BLaER1 (cell line): ENCODE results near the gene EXOSC7.
A peak's percentile ranks its signal among the peaks of the same experiment; 100 is the strongest.

ENCODE experiments used
- H3K27ac ChIP-seq: shearing (Covaris generic); formaldehyde crosslinking; 2 replicates; pipeline ENCODE4 v1.8.1; 2022
- H3K27me3 ChIP-seq: shearing (Covaris generic); formaldehyde crosslinking; 2 replicates; pipeline ENCODE4 v1.8.1; 2022
- H3K36me3 ChIP-seq: shearing (Covaris generic); formaldehyde crosslinking; 2 replicates; pipeline ENCODE4 v1.8.1; 2022
- H3K4me1 ChIP-seq: shearing (Covaris generic); formaldehyde crosslinking; 2 replicates; pipeline ENCODE4 v1.8.1; 2022
- H3K4me2 ChIP-seq: shearing (Covaris generic); formaldehyde crosslinking; 2 replicates; pipeline ENCODE4 v1.8.1; 2022
- H3K4me3 ChIP-seq: shearing (Covaris generic); formaldehyde crosslinking; 2 replicates; pipeline ENCODE4 v1.8.1; 2022
- H3K9ac ChIP-seq: shearing (Covaris generic); formaldehyde crosslinking; 2 replicates; pipeline ENCODE4 v1.8.1; 2022
- H3K9me3 ChIP-seq: shearing (Covaris generic); formaldehyde crosslinking; 2 replicates; pipeline ENCODE4 v1.8.1; 2022
- H4K20me1 ChIP-seq: shearing (Covaris generic); formaldehyde crosslinking; 2 replicates; pipeline ENCODE4 v1.8.1; 2022
- Cebpa-rat ChIP-seq: shearing (Covaris generic); IDR thresholded peaks from 2 replicates; pipeline ENCODE4 v1.8.1; 2022

Gene EXOSC7

DNA sequence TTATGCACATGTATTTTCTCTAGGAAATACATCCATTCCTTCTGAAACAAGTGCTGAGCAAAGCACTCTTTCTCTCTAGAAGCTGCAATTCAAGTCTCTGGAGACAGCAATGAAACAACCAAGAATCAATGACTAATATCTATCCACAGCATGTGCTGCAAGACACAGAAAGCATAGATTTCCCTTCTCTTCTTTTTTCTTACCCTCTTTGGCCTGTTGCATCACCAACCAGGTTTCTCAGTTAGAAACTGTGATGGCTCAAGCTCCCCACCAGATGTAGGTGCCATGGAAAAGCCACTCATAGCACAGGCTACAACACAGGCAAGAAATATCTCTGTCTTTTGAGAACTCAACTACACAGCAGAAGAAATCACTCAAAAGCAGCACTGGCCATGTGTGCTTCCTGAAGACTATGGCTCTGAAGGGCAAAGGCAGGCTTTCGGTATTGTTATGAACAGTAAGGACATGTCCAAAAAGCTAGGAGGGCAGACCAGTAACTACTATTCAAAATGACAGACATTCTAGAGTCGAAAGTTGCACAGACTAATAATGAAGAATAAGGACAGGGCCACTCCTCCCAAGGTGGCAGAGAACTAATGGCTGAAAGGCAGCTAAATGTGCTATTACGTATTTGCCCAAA lies 15.5 kb upstream of the EXOSC7 start:
- peaks cover 35% of the 10 kb centered on the region for H3K4me1 ChIP-seq
- H3K4me3 ChIP-seq = no peak overlapping the region
- no peak overlapping the region for H3K27ac ChIP-seq

DNA sequence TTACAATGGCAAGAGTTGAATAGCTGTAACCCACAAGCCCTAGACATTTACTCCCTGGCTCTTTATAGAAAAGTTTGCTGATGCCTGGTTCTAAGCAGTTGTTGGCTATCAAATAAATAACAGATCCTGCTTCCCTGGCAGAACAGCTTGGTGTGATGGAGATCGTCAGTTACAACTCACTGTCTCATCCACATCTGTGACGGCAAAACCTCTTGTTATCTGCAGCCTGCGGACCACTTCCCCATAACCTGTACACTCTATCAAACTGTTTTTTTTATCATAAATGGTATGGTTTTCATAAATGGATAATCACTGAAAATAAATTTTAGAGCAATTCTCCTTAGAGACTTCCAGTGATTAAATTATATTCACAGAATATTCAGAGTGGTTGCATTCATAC lies 14.2 kb upstream of the EXOSC7 start:
- Histone ChIP-seq H3K27me3 (no peaks in the 10 kb centered on the region), H3K4me1 (peaks cover 30% of the 10 kb centered on the region), H3K36me3 (peaks cover 35% of the 10 kb centered on the region), H4K20me1 (peaks cover 93% of the 10 kb centered on the region), H3K9me3 (no peaks in the 10 kb centered on the region), H3K4me2 (peak overlapping the region; percentile 39), H3K9ac (no peak overlapping the region), H3K27ac (no peak overlapping the region), H3K4me3 (no peak overlapping the region)
- no peak for TF ChIP-seq Cebpa-rat

More for the DNA sequence above, 15.5 kb upstream of the EXOSC7 start:
- H3K9ac ChIP-seq = no peak overlapping the region
- H4K20me1 ChIP-seq = peaks cover 94% of the 10 kb centered on the region
- no peak for TF ChIP-seq Cebpa-rat
- peaks cover 49% of the 10 kb centered on the region for H3K36me3 ChIP-seq
- H3K27me3 ChIP-seq = no peaks in the 10 kb centered on the region
- H3K9me3 ChIP-seq = no peaks in the 10 kb centered on the region
- no peak overlapping the region for H3K4me2 ChIP-seq

DNA sequence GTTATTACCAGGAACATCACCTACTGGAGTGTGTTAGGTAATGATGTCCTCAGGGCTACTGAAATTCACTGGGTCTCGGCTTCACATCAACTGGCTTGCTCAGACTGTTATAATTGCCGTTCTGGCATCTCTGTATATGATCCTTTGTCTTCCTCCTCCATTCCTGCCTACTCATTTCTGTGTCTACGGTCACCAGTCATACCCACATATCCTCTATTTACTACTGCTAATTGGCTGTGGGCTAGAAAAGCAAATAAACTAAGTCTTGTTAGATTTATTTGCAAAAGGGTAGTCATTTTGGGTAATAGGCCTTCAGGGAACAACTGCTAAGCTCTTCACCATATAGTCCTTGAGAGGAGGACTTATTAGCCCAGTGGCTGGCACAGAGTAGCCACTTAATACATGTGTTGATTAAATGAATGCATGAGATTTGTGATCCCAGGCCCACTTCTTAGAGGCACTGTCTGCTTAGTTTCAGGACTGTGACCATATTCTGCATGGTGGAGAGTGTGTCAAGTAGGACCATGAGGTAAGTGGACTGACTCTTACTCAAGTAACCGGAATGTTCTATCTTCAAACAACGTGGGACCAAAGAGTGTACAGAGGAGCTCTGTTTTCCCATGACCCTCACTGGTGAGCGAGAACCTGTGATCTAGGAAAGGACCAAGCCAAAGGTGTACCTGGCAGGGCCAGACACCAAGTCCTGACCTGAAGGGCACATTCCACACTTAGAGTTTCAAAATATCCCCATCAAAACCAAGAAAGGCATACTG lies 13.2 kb upstream of the EXOSC7 start:
- H3K4me2 ChIP-seq = peak overlapping the region; percentile 39
- H3K9ac ChIP-seq = no peak overlapping the region
- peaks cover 26% of the 10 kb centered on the region for H3K36me3 ChIP-seq
- no peak overlapping the region for H3K4me3 ChIP-seq
- H4K20me1 ChIP-seq = peaks cover 91% of the 10 kb centered on the region
- H3K27me3 ChIP-seq = no peaks in the 10 kb centered on the region
- H3K27ac ChIP-seq = no peak overlapping the region
- peaks cover 40% of the 10 kb centered on the region for H3K4me1 ChIP-seq
- H3K9me3 ChIP-seq = no peaks in the 10 kb centered on the region
- TF ChIP-seq Cebpa-rat = no peak

DNA sequence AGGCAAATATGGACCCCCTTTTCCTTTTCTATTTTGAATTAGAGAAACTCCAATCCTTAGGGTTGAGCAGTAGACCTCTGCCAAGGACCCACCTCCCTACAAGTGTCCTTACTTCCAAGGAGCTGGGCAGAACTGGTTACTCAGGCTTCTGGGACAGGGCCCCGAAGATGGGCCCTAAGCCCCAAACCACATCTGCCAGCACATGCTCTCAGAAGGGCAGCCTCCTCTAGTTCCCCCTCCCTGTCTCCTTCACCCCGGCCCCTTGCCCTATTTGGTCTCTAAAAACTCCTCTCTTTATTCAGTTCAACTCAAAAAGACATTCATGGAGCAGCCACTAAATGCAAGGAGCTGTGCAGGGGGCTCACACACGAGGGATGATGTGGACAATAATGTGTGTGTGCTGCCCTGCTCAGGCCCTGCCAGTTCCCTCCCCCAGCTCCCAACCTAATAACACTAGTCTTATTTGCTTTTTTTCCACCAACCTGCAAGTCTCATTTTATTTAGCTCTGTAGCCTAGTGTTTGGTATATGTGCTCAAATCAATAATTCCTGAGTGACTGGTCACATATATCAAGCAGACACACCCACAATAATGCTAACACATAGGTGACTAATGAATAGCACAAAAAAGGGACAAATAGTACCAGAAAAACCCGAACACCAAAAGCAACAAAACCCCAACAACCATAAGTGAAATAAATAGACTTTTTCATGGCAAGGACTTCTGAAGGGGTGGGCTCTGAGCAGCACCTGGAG lies 12.3 kb upstream of the EXOSC7 start:
- H3K9ac ChIP-seq = no peak overlapping the region
- H3K9me3 ChIP-seq = no peaks in the 10 kb centered on the region
- H3K4me1 ChIP-seq = peaks cover 49% of the 10 kb centered on the region
- no peak overlapping the region for H3K4me3 ChIP-seq
- no peaks in the 10 kb centered on the region for H3K27me3 ChIP-seq
- H3K4me2 ChIP-seq = no peak overlapping the region
- H3K36me3 ChIP-seq = peaks cover 17% of the 10 kb centered on the region
- H3K27ac ChIP-seq = no peak overlapping the region
- H4K20me1 ChIP-seq = peaks cover 93% of the 10 kb centered on the region
- TF ChIP-seq Cebpa-rat = no peak

DNA sequence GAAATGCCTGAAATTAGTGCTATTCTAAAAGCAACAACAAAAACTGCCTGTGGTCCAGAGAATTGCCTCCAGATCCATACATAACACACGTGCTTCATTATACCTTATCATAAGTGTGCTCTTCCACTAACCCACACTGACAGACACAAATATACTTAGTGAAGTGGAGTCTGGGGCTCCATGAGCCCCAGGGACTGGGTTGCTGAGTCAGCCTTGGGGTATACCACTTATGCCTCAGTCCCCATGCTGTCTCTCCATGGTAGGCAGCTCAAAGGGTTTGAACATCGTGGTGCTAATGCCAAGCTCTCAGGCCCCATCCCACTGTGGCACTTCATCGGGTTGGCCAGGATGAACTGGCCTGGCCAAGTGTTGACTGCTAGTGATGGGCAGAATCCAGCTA lies 10.9 kb upstream of the EXOSC7 start:
- no peaks in the 10 kb centered on the region for H3K27me3 ChIP-seq
- TF ChIP-seq Cebpa-rat = no peak
- H3K4me1 ChIP-seq = peaks cover 62% of the 10 kb centered on the region
- H3K9ac ChIP-seq = no peak overlapping the region
- H3K4me2 ChIP-seq = no peak overlapping the region
- 0 out of 2 replicates have a peak, but pooled peaks cover 13% of the 10 kb centered on the region for H3K36me3 ChIP-seq
- H3K27ac ChIP-seq = no peak overlapping the region
- H4K20me1 ChIP-seq = peaks cover 93% of the 10 kb centered on the region
- no peak overlapping the region for H3K4me3 ChIP-seq
- H3K9me3 ChIP-seq = no peaks in the 10 kb centered on the region

DNA sequence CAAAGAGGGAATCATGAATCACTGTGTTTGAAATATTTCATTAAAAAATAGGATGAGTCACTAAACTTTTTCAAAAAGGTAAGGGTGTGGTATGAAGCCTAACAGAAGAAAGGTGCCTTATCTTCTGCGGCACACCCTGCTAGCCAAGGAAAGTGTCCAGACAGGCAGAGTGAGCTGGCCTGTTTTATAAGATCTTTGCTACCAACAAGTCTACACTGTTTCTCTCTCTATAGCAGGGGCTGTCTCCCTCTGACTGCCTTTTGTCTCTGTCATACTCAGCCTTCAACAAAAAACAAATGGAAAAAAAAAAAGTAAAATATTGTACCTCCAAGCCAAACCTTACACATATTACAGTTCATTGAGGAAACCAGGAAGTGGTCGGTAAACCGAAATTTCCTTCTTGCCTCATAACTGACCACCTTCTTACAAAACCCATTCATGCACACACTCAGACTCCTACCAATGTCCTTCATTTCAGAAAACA lies 9.2 kb upstream of the EXOSC7 start:
- Histone ChIP-seq H3K4me2 (peak overlapping the region; percentile 50), H3K9me3 (no peaks in the 10 kb centered on the region), H3K36me3 (peaks cover 22% of the 10 kb centered on the region; the same call in 1 of the 2 replicates), H3K9ac (no peak overlapping the region), H3K27me3 (no peaks in the 10 kb centered on the region), H3K4me3 (no peak overlapping the region), H3K4me1 (peaks cover 60% of the 10 kb centered on the region), H4K20me1 (peaks cover 88% of the 10 kb centered on the region), H3K27ac (no peak overlapping the region)
- TF ChIP-seq Cebpa-rat = no peak

DNA sequence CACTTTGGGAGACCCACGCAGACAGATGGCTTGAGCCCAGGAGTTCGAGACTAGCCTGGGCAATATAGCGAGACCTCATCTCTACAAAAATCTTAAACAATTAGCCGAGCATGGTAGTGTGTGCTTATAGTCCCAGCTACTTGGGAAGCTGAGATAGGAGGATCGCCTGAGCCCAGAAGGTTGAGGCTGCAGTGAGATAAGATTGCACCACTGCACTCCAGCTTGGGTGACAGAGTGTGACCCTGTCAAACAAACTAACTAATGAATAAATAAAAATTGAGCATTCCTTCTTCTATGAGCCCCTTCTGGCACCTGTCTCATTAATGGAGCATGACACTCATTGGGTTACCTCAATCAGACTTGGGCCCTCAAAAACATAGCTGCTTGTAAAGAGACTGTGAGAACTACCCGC lies 7.6 kb upstream of the EXOSC7 start:
- peaks cover 84% of the 10 kb centered on the region for H4K20me1 ChIP-seq
- H3K27ac ChIP-seq = no peak overlapping the region
- H3K9ac ChIP-seq = no peak overlapping the region
- no peak for TF ChIP-seq Cebpa-rat
- H3K9me3 ChIP-seq = no peaks in the 10 kb centered on the region
- H3K4me2 ChIP-seq = 0 out of 2 replicates have a peak overlapping the region, but pooled peaks have one; percentile 46
- H3K4me1 ChIP-seq = peaks cover 43% of the 10 kb centered on the region
- H3K27me3 ChIP-seq = no peaks in the 10 kb centered on the region
- H3K36me3 ChIP-seq = peaks cover 35% of the 10 kb centered on the region
- no peak overlapping the region for H3K4me3 ChIP-seq

DNA sequence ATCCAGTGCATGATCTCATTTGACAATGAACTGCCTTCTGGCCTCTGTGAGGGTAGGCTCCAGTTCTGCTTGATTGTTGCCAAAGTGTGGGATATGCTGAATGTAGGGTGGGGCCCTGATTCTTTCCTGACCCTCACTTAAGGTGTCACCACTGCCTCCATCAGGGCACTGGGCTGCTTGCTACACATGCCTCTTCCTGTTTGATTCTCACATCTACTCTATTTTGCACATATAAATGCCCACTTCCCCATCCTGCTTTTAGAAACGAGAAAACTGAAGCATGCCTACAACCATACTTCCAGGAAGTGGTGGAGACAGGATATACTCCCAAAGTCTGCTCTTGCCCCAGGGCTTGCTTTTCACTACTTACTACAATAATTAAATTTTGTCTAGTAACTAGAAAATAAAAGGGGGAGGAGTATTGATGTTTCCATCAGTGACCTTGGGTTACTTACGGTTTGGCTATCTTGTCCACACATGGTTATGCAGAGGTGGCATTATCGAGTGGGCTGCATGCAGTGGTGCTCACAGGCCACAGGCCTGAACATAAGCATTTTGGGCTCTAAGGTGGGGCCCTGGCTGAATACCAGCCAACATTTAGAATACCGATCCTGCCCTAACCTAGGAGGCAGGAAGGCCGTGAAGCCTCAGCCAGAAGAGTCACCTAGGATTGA lies 6.8 kb upstream of the EXOSC7 start:
- Histone ChIP-seq H3K9ac (no peak overlapping the region), H3K27me3 (no peaks in the 10 kb centered on the region), H4K20me1 (peaks cover 81% of the 10 kb centered on the region), H3K27ac (no peak overlapping the region), H3K4me3 (no peak overlapping the region), H3K36me3 (peaks cover 35% of the 10 kb centered on the region), H3K4me1 (peaks cover 37% of the 10 kb centered on the region), H3K9me3 (no peaks in the 10 kb centered on the region), H3K4me2 (peak overlapping the region; percentile 46)
- TF ChIP-seq Cebpa-rat = no peak

DNA sequence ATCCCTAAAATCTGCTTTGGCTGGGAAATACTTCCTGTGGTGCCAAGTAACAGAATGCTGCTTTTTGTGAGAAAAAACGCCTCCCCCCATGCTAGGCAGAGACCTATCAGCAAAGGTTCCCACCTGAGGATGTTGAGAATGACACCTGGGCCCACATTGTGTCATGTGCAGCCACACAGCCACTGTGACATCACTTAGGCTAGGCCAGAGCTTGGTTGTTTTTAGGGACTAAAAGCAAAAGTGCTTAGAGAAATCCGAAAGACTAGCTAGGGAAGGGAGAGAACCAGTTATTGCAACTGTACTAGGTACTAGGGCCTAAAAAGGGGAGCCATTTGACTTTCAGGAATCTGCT lies 6.2 kb upstream of the EXOSC7 start:
- Histone ChIP-seq H3K27ac (no peak overlapping the region), H3K4me1 (peaks cover 41% of the 10 kb centered on the region), H3K27me3 (no peaks in the 10 kb centered on the region), H4K20me1 (peaks cover 81% of the 10 kb centered on the region), H3K36me3 (peaks cover 35% of the 10 kb centered on the region), H3K4me3 (no peak overlapping the region), H3K9ac (no peak overlapping the region), H3K4me2 (peak overlapping the region; percentile 46), H3K9me3 (no peaks in the 10 kb centered on the region)
- TF ChIP-seq Cebpa-rat = no peak
